K562 (cell line): ENCODE measurements around the gene NUP85.

Source experiments
- CTCF ChIP-seq, 3 experiments: IDR thresholded peaks in 2 of 3; conservative IDR thresholded peaks in 1 of 3; 2 replicates each; pipeline ENCODE4 v1.5.1; 2011 to 2012; ENCODE audit warnings: low read length in 3 of 3, mild to moderate bottlenecking in 3 of 3, control low read depth in 2 of 3, improper control_type of control experiment in 1 of 3, inconsistent platforms in 1 of 3, low read depth in 1 of 3, mixed read lengths in 1 of 3, moderate library complexity in 1 of 3; ENCODE audit not compliant: insufficient read depth in 2 of 3
- E2F5 ChIP-seq: sonication (generic); formaldehyde crosslinking; IDR thresholded peaks from 2 replicates; pipeline ENCODE4 v1.8.0; 2022; ENCODE audit warnings: mild to moderate bottlenecking, missing genetic modification reagents
- HBP1 ChIP-seq: fragments of 450-650 bp; formaldehyde crosslinking; IDR thresholded peaks from 2 replicates; pipeline ENCODE4 v1.4.0; 2022; ENCODE audit warnings: missing genetic modification characterization
- HDAC6 ChIP-seq: IDR thresholded peaks from 2 replicates; pipeline ENCODE4 v1.6.1; 2012; ENCODE audit warnings: low read depth, mild to moderate bottlenecking, control low read depth, inconsistent platforms, low read length, moderate library complexity
- MITF ChIP-seq: IDR thresholded peaks from 2 replicates; pipeline ENCODE4 v1.6.1; 2014; ENCODE audit warnings: antibody characterized with exemption
- MYC ChIP-seq, 2 experiments: fragments of 250-450 bp in 1 of 2; sonication (Bioruptor Pico) in 1 of 2; IDR thresholded peaks; 2 replicates each; pipeline versions ENCODE4 v1.5.1 to v1.6.1; 2012 to 2021; ENCODE audit warnings: low read depth in 2 of 2, borderline replicate concordance in 1 of 2, improper control_type of control experiment in 1 of 2, low read length in 1 of 2, mild to moderate bottlenecking in 1 of 2, moderate library complexity in 1 of 2
- POLR2A ChIP-seq: fragments of 450-650 bp; conservative IDR thresholded peaks from 2 replicates; pipeline ENCODE4 v1.6.1; 2016
- ZFP36 ChIP-seq: fragments of 150-350 bp; IDR thresholded peaks from 2 replicates; pipeline ENCODE4 v1.6.1; 2018; ENCODE audit warnings: low read length, low read depth; ENCODE audit not compliant: partially characterized antibody
- ZNF133 ChIP-seq: fragments of 250-450 bp; sonication (Bioruptor Pico); IDR thresholded peaks from 2 replicates; pipeline ENCODE4 v1.4.0; 2020; ENCODE audit warnings: mild to moderate bottlenecking
- ZNF217 ChIP-seq: sonication (generic); formaldehyde crosslinking; IDR thresholded peaks from 2 replicates; pipeline ENCODE4 v1.8.0; 2022; ENCODE audit warnings: mild to moderate bottlenecking, missing genetic modification reagents
- ZNF274 ChIP-seq: IDR thresholded peaks from 2 replicates; pipeline ENCODE4 v1.6.1; 2011; ENCODE audit warnings: low read depth, mild to moderate bottlenecking, low read length, moderate library complexity, borderline replicate concordance
- TF ChIP-seq, protein P1 (sequence below): sonication (generic); formaldehyde crosslinking; IDR thresholded peaks from 2 replicates; pipeline ENCODE4 v1.8.0; 2023; ENCODE audit warnings: mild to moderate bottlenecking, missing genetic modification reagents
- TF ChIP-seq, protein P2 (sequence below): sonication (generic); formaldehyde crosslinking; IDR thresholded peaks from 2 replicates; pipeline ENCODE4 v1.9.0; 2022; ENCODE audit warnings: mild to moderate bottlenecking, missing genetic modification reagents
- TF ChIP-seq, protein P3 (sequence below): sonication (generic); formaldehyde crosslinking; IDR thresholded peaks from 2 replicates; pipeline ENCODE4 v1.5.0; 2020; ENCODE audit warnings: missing genetic modification reagents

DNA sequence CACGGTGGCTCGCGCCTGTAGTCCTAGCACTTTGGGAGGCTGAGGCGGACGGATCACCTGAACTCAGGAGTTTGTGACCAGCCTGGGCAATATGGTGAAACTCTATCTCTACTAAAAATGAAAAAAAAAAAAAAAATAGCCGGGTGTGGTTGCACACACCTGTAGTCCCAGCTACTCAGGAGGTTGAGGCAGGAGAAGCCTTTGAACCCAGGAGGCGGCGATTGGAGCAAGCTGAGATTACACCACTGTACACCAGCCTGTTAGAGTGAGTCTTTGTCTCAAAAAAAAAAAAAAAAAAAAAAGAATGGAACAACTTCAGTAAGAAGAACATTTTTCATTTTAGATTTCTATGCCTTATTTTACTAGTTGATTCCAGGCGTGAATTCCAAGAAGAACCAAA is 2.7 kb downstream of the NUP85 start:
- TF ChIP-seq, protein P1, sequence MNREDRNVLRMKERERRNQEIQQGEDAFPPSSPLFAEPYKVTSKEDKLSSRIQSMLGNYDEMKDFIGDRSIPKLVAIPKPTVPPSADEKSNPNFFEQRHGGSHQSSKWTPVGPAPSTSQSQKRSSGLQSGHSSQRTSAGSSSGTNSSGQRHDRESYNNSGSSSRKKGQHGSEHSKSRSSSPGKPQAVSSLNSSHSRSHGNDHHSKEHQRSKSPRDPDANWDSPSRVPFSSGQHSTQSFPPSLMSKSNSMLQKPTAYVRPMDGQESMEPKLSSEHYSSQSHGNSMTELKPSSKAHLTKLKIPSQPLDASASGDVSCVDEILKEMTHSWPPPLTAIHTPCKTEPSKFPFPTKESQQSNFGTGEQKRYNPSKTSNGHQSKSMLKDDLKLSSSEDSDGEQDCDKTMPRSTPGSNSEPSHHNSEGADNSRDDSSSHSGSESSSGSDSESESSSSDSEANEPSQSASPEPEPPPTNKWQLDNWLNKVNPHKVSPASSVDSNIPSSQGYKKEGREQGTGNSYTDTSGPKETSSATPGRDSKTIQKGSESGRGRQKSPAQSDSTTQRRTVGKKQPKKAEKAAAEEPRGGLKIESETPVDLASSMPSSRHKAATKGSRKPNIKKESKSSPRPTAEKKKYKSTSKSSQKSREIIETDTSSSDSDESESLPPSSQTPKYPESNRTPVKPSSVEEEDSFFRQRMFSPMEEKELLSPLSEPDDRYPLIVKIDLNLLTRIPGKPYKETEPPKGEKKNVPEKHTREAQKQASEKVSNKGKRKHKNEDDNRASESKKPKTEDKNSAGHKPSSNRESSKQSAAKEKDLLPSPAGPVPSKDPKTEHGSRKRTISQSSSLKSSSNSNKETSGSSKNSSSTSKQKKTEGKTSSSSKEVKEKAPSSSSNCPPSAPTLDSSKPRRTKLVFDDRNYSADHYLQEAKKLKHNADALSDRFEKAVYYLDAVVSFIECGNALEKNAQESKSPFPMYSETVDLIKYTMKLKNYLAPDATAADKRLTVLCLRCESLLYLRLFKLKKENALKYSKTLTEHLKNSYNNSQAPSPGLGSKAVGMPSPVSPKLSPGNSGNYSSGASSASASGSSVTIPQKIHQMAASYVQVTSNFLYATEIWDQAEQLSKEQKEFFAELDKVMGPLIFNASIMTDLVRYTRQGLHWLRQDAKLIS (CRISPR knock-in tag), result no peak
- TF ChIP-seq POLR2A (no peak), ZNF217 (CRISPR knock-in tag) (no peak), MYC (IDR thresholded peaks at IDR 0.05; ENCODE audit: low read depth, low read length) (no peak), MYC (CRISPR knock-in tag; IDR thresholded peaks at IDR 0.05; ENCODE audit: borderline replicate concordance, low read depth) (no peak), CTCF (IDR thresholded peaks at IDR 0.05 in 2 of 3, conservative IDR thresholded peaks at IDR 0.05 in 1 of 3; ENCODE audit: insufficient read depth in 2 of 3, low read depth in 1 of 3, low read length in 3 of 3) (no peak), E2F5 (CRISPR knock-in tag) (no peak), ZFP36 (no peak), ZNF274 (no peak), HBP1 (no peak), HDAC6 (no peak), ZNF133 (no peak), MITF (no peak)
- TF ChIP-seq, protein P2, sequence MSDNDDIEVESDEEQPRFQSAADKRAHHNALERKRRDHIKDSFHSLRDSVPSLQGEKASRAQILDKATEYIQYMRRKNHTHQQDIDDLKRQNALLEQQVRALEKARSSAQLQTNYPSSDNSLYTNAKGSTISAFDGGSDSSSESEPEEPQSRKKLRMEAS (CRISPR knock-in tag), result no peak
- TF ChIP-seq, protein P3, sequence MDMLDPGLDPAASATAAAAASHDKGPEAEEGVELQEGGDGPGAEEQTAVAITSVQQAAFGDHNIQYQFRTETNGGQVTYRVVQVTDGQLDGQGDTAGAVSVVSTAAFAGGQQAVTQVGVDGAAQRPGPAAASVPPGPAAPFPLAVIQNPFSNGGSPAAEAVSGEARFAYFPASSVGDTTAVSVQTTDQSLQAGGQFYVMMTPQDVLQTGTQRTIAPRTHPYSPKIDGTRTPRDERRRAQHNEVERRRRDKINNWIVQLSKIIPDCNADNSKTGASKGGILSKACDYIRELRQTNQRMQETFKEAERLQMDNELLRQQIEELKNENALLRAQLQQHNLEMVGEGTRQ (CRISPR knock-in tag), result no peak
